ENCODE measurements around the gene DHX38.

The DHX38 gene

DNA sequence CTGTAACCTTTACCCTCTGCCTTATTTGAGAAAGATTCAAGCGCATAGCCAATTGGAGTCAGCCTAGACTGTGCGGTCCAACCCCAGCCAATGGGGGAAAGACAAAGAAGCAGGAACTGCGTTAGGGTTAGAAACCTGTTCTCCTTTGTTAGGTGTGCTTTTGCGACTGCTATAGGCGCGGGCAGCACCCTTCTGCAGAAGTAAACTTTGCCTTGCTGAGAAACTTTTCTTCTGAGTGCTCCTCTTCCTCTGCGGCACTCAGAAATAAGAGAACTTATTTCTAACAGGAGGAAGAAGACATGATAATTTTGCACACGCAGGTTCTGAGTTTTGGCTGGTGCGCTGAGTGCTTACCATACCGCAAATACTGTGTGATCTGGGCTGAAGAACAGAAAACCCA, 9.2 kb upstream of the DHX38 start:
- DNase-seq, result no peak

DNA sequence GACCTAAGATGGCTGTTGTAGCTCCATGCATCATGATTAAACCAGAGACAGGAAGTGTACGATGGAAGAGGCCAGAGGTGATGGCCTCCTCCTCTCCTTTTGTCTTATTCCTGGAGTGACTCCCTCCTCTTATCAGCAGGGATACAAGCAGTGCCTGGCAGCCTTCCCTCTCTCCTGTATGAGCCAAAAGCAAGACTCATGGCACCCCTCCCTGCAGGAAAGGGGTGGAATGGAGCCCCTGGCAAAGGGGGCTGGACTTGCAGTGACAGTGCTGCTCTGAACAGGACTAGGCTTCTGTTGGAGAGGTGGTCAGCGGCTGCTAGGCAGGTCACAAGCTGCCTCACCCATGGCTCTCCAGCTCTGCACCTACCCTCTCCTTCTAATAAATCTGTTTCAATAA, 8.6 kb upstream of the DHX38 start:
- no peak for DNase-seq

DNA sequence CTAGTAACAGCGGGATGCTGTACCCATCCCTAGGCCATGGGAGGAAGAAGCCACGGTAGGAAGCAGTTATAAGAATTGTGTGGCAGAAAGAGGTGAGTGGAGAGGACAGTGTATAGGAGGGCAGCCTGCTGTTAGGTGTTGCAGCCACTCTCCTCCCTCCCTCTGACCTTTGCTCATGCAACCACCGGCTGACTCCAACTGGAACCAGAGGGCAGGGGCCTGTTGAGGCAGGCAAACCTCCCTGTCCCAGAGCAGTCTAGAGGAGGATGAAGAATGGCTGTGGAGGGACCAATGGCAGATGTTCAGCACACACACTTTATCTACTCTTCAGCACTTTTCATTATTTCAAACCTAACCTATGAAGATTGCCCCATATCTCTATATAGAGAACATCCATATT, 2.4 kb upstream of the DHX38 start:
- DNase-seq, result no peak

DNA sequence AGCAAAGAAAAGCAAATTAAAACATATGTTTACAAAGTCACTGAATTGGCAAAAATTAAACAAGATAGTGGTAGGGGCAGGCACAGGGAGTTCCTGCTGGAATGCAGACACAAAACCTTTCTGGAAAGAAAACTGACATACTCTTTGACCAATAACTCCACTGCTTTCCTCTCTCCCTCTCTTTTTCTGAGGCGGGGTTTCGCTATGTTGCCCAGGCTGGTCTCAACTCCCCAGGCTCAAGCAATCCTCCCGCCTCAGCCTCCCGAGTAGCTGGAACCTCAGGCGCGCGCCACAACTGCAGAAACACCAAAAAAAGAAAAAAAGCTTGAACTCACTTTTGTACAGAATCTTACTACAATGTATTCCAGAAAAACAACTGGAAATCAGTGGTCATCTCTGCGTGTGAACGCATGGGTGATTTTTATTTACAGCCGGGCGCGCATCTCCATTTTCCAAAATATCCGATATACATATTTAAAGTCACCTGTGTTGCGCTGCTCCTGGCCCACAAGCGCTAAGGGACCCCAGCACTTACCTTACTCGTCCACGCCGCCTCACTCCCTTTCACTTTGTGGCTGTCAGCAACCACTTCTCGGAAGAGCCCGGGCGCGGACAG, 707 bp upstream of the DHX38 start:
- no peak for DNase-seq

DNA sequence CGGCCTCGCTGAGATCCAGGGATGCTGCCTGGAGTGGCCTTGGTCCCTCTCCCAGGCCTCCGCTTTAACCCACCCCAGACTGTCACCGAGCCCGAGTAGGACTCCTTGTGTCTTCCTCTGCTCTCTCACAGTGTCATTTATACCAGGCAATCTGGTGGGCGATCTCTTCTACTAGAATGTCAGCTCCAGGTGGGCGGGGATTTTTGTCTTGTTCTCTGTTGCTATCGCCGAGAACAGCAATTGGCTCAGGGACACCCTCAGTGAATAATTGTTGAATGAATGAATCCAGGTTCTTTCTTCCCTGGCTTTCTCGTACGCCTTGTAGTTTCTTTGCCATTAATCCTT, 591 bp downstream of the DHX38 start:
- DNase-seq, result no peak

DNA sequence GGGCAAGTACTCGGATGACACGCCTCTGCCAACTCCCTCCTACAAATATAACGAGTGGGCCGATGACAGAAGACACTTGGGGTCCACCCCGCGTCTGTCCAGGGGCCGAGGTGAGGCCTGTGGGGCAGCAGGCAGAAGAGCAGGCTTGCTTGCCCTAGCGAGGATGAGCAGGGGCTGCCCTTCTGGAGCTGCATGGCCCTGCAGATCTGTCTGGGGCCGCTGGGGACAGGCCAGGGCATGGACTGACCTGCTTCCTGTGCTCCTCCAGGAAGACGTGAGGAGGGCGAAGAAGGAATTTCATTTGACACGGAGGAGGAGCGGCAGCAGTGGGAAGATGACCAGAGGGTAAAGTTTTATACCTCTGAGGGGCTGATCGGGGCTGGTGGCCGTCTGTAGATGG, 5.3 kb downstream of the DHX38 start:
- no peak for DNase-seq

DNA sequence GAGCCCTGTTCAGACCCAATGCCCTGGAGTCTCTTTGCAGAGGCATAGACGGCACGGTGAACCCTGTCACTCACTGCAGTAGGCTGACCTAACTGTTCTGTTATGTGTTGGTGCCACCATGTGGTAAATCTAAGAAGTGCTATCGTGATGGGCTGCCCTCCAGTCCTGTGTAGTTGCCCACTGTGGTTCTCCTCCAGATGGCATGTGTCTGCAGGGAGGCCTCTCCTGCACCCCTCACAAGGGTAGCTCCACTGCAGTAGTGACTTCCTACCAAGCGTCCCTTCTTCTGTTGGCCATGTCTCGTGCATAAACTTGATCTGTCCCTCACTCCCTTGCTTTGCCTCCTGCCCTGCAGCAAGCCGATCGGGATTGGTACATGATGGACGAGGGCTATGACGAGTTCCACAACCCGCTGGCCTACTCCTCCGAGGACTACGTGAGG, 5.8 kb downstream of the DHX38 start:
- DNase-seq, result no peak

DNA sequence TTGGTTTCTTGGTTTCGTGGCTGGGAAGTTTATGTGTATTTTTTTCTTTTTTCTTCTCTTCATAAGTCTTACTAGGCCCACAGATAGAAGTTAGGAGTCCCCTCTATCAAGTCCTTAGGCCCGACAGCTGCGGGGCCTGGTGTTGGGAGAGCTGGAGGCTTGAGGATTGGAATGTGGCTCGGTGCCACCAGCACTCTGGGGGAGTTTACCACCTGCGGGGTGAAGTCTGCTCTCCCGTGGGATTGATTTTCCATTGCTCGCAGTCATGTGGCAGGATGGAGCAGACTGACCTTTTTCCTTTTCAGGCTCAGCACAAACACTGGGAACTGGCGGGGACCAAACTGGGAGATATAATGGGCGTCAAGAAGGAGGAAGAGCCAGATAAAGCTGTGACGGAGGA, 7.5 kb downstream of the DHX38 start:
- DNase-seq, result no peak

DNA sequence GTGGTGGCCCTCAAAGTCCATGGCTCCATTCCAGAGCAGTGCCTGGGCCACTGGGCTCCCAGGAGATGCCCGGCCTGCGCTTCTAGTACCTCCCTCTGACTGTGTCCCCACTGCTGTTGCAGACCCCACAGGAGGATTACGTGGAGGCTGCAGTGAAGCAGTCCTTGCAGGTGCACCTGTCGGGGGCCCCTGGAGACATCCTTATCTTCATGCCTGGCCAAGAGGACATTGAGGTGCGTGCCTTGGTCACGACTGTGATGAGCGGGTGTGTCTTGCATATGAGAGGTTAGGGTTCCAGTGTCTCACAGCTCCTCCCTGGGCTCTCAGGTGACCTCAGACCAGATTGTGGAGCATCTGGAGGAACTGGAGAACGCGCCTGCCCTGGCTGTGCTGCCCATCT, 11.3 kb downstream of the DHX38 start:
- DNase-seq, result no peak

DNA sequence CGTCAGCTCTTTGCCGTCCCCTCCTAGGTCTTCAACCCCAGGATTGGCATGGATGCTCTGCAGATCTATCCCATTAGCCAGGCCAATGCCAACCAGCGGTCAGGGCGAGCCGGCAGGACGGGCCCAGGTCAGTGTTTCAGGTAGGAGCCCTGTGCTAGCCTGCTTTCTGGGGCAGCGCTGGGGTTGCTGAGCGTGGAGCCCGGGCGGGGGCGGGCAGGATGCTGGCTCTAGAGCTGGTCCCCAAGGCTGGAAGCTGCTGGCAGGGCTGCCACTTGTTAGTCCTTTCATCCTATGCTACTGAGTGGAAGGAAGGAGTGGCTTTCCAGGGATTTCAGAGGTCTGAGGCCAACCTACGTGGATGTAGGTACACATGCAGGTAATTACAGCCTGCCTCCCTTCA, 12.3 kb downstream of the DHX38 start:
- no peak for DNase-seq

DNA sequence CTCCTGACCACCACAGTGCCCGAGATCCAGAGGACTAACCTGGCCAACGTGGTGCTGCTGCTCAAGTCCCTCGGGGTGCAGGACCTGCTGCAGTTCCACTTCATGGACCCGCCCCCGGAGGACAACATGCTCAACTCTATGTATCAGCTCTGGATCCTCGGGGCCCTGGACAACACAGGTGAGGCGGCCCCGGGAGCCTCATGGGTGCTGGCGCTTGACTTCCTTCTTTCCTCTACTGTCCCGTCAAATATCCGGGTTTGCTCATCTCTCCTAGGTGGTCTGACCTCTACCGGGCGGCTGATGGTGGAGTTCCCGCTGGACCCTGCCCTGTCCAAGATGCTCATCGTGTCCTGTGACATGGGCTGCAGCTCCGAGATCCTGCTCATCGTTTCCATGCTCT, 13.7 kb downstream of the DHX38 start:
- no peak for DNase-seq

DNA sequence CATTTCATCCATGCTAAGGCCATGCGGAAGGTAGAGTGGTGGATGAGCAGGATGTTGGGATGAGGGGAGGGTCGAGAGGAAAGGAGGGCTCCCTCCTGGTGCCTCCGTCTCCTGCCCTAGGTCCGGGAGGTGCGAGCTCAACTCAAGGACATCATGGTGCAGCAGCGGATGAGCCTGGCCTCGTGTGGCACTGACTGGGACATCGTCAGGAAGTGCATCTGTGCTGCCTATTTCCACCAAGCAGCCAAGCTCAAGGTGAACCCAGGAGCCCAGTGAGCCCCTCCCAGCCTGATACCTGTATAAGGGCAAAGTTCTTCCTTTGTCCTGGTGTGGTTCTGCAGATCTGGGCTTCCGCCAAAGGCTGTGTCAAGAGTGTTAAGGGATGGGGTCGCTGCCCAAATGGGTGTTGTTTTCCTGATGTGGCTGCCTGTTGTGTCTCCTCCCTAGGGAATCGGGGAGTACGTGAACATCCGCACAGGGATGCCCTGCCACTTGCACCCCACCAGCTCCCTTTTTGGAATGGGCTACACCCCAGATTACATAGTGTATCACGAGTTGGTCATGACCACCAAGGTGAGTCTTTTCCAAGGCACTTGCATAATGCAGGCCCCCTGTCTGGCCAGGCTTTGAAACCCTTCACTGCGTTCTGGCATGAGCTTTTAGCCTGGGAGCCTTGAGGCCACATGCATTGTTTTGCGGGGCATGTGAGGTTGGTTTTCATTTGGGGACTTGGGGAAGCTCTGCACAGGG, 14.9 kb downstream of the DHX38 start:
- no peak for DNase-seq

DNA sequence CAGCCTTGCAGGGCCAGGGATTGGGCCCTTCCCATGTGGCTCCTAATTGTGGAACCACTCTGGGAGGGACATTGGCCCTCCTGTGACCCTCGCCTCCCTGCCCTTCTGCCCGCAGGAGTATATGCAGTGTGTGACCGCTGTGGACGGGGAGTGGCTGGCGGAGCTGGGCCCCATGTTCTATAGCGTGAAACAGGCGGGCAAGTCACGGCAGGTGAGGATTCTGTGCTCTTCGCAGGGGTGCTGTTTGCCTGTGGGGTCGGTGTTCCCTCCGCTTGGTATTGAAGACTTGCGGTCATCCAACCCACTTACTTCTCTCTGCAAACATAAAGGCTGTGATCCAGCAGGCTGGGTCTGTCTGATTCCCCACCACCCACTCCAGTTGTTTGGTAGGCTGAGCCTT, 15.7 kb downstream of the DHX38 start:
- no peak for DNase-seq

DNA sequence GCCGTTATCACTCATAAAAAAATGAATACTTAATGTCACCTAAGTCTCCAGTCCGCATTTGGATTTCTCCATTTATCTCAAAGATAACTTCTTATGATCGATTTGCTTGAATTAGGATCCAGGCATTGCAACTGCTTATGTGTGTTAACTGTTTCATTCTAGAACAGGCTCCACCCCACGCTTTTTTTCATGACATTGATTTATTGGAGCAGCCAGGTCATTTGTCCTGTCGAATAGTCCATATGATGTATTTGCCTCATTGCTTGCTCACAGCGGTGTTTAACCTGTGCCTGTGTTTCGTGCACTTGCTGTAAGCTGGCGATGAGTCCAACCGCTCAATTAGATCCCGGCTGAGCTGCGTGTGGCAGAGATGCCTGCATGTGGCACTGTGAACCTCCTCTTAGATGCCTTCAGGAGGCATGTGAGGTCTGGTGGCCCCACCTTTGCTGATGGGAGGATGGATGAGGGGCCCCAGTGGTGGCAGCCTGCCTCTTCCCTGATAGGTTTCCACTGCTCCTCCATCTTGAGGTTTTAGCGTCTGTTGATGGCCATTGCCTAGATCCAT, 16.4 kb downstream of the DHX38 start:
- no peak for DNase-seq

DNA sequence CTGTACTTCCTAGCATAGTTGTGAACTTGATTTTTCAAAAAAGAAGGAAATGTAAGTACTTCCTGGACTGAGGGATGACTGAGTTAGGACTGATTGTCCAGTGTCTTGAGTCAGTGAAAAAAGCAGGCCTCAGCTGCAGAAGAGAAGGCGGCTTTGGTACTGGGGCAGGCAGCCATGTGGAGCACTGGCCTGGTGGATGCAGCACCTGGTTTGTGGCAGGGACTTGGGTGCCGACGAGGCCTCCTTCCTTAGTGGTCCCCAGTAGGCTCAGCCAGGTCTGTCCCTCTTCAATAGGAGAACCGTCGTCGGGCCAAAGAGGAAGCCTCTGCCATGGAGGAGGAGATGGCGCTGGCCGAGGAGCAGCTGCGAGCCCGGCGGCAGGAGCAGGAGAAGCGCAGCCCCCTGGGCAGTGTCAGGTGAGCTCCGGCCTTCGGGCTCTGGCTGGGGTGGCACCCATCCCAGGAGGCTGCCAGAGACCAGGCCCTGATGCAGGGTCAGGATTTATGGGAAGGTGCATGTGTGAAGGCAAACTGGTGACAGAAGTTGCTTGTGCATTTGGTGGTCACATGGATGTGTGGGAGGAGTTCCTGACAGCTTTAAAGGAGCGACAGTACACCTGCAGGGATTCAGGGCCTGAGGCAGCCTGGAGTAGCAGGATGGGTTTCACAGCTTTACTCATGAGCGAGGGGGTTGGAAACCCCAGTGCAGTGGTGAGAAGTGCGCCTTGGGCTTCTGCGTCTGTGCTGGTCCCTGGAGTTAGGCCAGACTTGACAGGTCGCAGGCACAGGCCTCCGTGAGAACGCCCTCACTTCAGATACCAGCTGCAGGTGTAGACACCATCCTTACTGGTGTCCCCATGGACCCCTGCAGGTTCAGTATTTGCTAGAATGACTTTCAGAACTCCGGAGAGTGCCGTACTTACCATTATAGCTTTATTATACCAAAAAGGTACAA, 17.3 kb downstream of the DHX38 start:
- DNase-seq, result no peak

DNA sequence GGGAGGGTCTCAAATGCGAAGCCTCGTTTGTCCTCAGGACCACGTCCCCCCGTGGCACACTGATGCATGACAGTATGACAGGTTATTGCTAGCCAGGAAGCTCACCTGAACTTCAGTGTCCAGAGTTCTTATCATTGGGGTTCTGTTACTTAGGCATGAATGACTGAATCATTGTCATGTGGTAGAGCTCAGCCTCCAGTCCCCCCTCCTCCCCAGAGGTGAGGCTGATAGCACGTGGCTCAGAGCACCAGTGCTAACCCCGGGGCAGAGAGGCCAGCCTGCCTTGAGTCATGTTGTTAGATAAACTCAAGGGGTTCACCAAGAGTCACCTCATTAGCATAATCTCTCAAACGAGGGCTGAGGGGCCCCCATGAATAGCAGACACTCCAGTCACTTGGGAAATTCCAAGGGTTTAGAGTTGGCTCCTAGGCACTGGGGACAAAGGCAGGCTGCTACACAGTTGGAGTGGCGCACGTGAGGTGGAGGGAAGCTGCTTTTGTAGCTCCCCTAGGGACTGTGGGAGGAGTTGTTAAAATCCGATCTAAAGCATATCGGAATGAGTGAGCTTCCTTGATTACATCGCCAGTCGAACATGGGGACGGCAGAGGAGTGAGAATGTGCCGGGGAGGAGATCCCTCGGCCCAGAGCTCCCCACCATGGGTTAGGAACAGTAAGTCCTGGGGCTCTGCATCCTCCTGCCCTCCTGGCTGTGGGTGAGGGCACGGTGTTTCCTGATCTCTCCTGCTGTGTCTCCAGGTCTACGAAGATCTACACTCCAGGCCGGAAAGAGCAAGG, 18.2 kb downstream of the DHX38 start:
- DNase-seq, result no peak

DNA sequence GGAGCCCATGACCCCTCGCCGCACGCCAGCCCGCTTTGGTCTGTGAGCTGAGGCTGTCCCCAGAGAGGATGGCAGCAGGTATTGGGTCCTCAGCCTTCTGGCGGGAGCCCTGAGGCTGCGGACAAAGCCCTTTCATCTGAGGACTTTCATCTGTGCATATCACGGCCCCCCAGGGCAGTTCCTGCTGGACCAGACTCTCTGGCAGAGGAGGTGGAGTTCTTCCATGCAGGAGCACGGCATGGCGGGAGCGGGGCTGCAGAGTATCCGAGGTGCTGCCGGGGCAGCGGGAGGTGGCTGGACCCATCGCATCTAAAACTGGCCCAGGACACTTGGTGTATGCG, 18.8 kb downstream of the DHX38 start:
- DNase-seq, result no peak

DNA sequence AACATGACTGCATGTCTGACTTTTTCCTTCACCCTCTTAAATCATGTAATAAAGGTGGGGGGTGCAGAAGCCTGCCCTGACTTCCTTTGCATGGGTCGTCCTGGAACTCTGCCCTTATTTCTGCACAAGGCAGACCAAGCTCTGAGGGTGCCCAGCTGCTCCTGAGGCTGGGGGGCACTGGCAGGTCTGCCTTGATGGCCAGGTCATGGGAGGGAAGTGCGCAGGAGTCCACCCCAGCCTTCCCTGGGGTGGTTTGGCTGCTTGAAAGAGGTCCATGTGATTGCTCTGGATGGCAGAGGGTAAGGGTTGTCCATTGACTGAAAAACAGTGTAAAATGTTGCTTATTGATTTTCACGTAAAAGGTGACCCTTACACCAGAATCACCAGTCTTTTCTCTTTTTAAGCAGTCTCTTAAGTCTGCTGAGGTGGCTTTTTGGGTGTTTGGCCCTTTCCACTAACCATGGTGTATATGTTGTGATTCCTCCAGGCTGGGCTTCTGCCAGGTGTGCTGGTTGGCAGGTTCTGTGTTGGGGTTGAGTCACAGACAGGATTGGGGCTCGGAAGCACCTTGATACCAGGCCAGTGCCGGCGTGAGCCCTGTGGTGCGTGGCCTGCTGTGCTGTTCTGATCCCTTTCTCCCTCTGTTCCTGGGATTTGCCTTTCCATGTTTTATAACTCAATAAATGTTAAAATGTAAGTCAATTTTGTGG, 19.4 kb downstream of the DHX38 start:
- DNase-seq, result no peak

DNA sequence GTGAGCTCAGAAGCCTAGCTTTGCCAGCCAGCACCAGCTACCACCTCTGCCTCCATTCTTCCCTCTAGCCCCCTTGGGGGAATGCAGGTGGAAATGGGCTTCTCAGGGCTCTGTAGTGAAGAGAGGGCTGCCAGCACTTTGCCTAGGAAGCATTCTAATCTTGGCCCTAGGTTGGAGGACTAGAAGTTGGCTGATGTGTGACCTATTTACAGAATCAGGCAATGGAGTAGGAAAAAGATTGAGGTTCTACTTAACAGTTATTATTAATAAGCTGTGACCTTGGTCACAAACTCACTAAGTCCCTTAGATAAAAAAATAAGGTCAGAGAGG, 19.9 kb downstream of the DHX38 start:
- DNase-seq, result no peak

DNA sequence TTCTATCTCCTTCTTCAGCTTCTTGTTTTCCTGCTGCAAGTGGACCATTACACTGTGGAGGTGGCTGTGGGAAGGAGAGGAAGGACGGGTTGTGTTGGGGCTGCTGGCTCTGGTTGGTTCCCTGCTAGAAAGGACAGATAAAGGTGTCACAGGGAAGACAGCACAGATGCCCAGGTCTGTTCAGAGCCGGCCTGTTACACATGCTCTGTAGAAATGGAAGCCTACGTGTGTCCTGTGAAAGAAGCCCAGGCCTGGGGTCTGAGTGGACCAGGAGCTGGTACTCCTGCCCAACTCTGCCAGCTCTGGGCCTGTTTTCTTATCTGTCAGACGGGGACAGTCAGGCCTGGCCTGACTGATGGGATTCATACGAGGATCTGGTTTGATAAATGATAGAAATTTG, 26.4 kb downstream of the DHX38 start:
- no peak for DNase-seq

DNA sequence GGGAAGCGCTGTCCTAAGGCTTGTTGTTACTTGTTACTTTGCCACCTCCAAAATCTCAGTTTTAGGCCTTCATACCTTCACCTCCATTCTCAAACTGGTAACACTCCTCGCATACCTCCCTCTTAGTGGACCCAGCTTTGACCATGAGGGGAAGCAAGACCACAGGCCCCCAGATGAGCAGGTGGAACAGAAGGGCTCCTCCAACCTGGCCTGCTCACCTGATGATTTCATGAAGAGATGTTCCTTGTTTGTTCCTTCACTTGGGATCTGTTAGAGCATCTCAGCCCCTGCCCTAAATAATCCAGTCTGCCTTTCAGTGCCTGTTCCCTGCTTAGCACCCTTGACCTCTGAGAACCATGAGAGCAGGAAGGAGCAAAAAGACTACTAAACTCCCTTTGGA, 28.7 kb downstream of the DHX38 start:
- DNase-seq, result no peak

DNA sequence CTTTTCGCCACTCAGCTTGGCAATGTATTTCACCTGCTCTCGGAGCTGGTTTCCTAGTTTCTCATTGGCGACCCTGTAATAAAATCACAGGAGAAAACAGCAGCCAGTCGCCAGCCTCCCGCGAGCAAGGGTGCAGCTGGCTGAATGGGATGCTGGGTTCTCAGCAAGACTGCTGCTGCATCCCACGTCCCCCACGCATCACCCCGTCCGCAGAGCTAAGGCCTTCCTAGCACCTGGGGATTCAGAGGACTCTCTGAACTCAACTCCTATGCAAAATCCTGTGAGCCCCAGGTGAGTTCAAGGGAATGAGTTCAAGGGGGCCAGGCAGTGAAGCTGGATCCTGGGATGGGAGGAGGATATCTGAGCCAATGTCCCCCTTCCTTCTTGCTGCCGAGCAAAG, 29.3 kb downstream of the DHX38 start:
- no peak for DNase-seq

All from activated effector memory CD4-positive, alpha-beta T cell treated with Interleukin-2 at 50 U/mL for 16 hours (primary cell).